Measurements from ENCODE around the gene LRRK2.
A peak's percentile ranks its signal among the peaks of the same experiment; 100 is the strongest.

GRCh38 chr12:40375076-40375475 lies 150.3 kb downstream of the LRRK2 start:
- TF ChIP-seq EZH2 (optimal IDR thresholded peaks at IDR 0.05; ENCODE audit: low read depth, low read length) = no peak
- TF ChIP-seq, protein P1, sequence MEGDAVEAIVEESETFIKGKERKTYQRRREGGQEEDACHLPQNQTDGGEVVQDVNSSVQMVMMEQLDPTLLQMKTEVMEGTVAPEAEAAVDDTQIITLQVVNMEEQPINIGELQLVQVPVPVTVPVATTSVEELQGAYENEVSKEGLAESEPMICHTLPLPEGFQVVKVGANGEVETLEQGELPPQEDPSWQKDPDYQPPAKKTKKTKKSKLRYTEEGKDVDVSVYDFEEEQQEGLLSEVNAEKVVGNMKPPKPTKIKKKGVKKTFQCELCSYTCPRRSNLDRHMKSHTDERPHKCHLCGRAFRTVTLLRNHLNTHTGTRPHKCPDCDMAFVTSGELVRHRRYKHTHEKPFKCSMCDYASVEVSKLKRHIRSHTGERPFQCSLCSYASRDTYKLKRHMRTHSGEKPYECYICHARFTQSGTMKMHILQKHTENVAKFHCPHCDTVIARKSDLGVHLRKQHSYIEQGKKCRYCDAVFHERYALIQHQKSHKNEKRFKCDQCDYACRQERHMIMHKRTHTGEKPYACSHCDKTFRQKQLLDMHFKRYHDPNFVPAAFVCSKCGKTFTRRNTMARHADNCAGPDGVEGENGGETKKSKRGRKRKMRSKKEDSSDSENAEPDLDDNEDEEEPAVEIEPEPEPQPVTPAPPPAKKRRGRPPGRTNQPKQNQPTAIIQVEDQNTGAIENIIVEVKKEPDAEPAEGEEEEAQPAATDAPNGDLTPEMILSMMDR (IDR thresholded peaks at IDR 0.05; ENCODE audit: low read length) = peak; percentile 47

Measured in MM.1S (cell line).